GM10266 (cell line): ENCODE results near the gene RSAD2.
A peak's percentile ranks its signal among the peaks of the same experiment; 100 is the strongest.

ENCODE experiments used
- DNase-seq: peaks from one replicate; pipeline ENCODE4 v3.0.0; 2012; ENCODE audit errors: extremely low spot score
- CTCF ChIP-seq: IDR thresholded peaks from 2 replicates; pipeline ENCODE4 v1.5.1; 2012; ENCODE audit warnings: mild to moderate bottlenecking, low read depth; ENCODE audit not compliant: control insufficient read depth, insufficient read depth; ENCODE audit errors: missing control alignments

The RSAD2 gene

GRCh38 chr2:6940820-6941219 lies 63.2 kb downstream of the RSAD2 start:
- TF ChIP-seq CTCF: no peak
- no peak for DNase-seq

GRCh38 chr2:6941299-6942046 lies 63.9 kb downstream of the RSAD2 start:
- TF ChIP-seq CTCF: no peak
- DNase-seq: no peak

GRCh38 chr2:6942848-6943247 lies 65.3 kb downstream of the RSAD2 start:
- TF ChIP-seq CTCF: no peak
- DNase-seq: no peak

GRCh38 chr2:6943523-6943922 lies 65.9 kb downstream of the RSAD2 start:
- no peak for DNase-seq
- TF ChIP-seq CTCF: no peak

- no peak for DNase-seq
- TF ChIP-seq CTCF: no peak
Observed at GRCh38 chr2:6943971-6944370, 66.4 kb downstream of the RSAD2 start.

- no peak for TF ChIP-seq CTCF
- DNase-seq: no peak
Observed at GRCh38 chr2:6944555-6944954, 67.0 kb downstream of the RSAD2 start.

- peak; percentile 58 for DNase-seq
Observed at GRCh38 chr2:6945087-6945813, 67.7 kb downstream of the RSAD2 start.

More at GRCh38 chr2:6945087-6945813, 67.7 kb downstream of the RSAD2 start:
- TF ChIP-seq CTCF: no peak
